Activated CD4-positive, alpha-beta T cell treated with anti-CD3 and anti-CD28 coated beads for 36 hours (primary cell): Measurements from ENCODE around the gene VWA1. TPM values are rescaled to one million over a fixed set of nuclear protein-coding genes. Genes with fewer than 3 reads are reported as not detected.
"Not testable (repeated sequence)": the region's sequence is repeated elsewhere in the genome, so short reads cannot be mapped to it uniquely, and the experiment has no call there.

ENCODE experiments used
- ATAC-seq: fragments of 200-7000 bp; cut with Tn5 transposase; one replicate; pipeline ENCODE4 v1.10.0; 2021; ENCODE audit warnings: mild to moderate bottlenecking, moderate library complexity
- CTCF ChIA-PET: fragments of 350-600 bp; sonication (Branson Sonifier 250); formaldehyde crosslinking; loops from one replicate; lab custom pipeline; 2021; ENCODE audit warnings: antibody characterized with exemption; lab: Charles Lee
- POLR2A ChIA-PET: fragments of 350-600 bp; sonication (Branson Sonifier 250); formaldehyde crosslinking; loops from one replicate; lab custom pipeline; 2021; ENCODE audit warnings: antibody characterized with exemption, inconsistent platforms; lab: Charles Lee
- DNase-seq: peaks from one replicate; pipeline ENCODE4 v3.0.0-alpha.2; 2020
- H3K27ac Mint-ChIP-seq: one replicate; pipeline ENCODE4 v1.8.0; 2021; ENCODE audit warnings: mixed read lengths
- H3K27me3 Mint-ChIP-seq: one replicate; pipeline ENCODE4 v1.8.0; 2021; ENCODE audit warnings: mixed read lengths
- H3K36me3 Mint-ChIP-seq: one replicate; pipeline ENCODE4 v1.8.0; 2021; ENCODE audit warnings: low read depth, mixed read lengths
- H3K4me1 Mint-ChIP-seq: one replicate; pipeline ENCODE4 v1.8.0; 2021; ENCODE audit warnings: mixed read lengths
- H3K4me3 Mint-ChIP-seq: one replicate; pipeline ENCODE4 v1.8.0; 2021; ENCODE audit warnings: mild to moderate bottlenecking, moderate library complexity, mixed read lengths
- H3K9me3 Mint-ChIP-seq: one replicate; pipeline ENCODE4 v1.8.0; 2021; ENCODE audit warnings: low read depth, mixed read lengths
- intact Hi-C, 2 experiments: fragments of 100-400 bp; cut with DNase I in 1 of 2; cut with micrococcal nuclease in 1 of 2; formaldehyde crosslinking; loops; one replicate each; pipeline versions ENCODE4 v1.14.2 to v1.15.1; 2022 to 2024; cut with DNase I, micrococcal nuclease
- total RNA-seq, 2 experiments: library from RNA; stranded (reverse); gene quantifications; one replicate each; pipeline ENCODE4 v1.2.3, GENCODE V29; 2021

Gene VWA1
- total RNA-seq, 2 experiments from 2014 or later: 0.56 to 0.78 TPM

DNA sequence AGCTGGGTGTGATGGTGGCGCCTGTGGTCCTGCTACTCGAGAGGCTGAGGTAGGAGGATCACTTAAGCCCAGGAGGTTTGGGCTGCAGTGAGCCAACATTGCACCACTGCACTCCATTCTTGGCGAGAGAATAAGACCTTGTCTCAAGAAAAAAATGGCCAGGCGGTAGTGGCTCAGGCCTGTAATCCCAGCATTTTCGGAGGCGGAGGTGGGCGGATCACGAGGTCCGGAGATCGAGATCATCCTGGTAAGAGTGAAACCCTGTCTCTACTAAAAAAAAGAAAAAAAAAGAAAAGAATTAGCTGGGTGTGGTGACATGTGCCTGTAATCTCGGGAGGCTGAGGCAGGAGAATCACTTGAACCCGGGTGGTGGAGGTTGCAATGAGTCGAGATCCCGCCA is 47.4 kb downstream of the VWA1 start:
- H3K4me1 Mint-ChIP-seq: no peaks in the 10 kb centered on the region
- no peak overlapping the region for H3K4me3 Mint-ChIP-seq
- ChIA-PET CTCF (interaction anchor here (1.1 kb wide), 1 partner anchor 22 kb away, joined by 3 read pairs; no protein-coding TSS in a partner anchor), POLR2A (no interaction called here)
- no peaks in the 10 kb centered on the region for H3K9me3 Mint-ChIP-seq
- intact Hi-C loops: no loop called here
- ATAC-seq (no peak), DNase-seq (no peak)
- H3K36me3 Mint-ChIP-seq: peaks cover 23% of the 10 kb centered on the region
- no peak overlapping the region for H3K27ac Mint-ChIP-seq
- no peaks in the 10 kb centered on the region for H3K27me3 Mint-ChIP-seq

DNA sequence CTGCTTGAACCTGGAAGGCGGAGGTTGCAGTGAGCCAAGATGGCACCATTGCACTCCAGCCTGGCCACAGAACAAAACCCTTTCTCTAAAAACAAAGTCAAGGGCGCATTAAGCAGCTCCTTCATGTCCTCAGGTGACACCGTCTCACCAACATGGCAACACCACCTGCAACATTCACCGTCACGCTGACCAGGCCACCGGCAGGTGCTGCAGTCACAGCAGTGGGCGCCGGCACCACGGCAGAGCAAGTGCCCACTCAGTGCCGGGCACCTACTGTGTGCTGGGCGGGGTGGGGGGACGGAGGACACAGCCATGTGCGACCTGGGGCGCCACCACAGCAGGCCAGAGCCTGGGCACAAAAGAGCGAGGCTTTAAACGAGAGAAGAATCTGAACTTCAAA is 48.2 kb downstream of the VWA1 start:
- Mint-ChIP-seq H3K27me3 (no peaks in the 10 kb centered on the region), H3K36me3 (peaks cover 27% of the 10 kb centered on the region), H3K27ac (no peak overlapping the region), H3K4me1 (no peaks in the 10 kb centered on the region), H3K4me3 (no peak overlapping the region), H3K9me3 (no peaks in the 10 kb centered on the region)
- ATAC-seq (no peak), DNase-seq (no peak)
- ChIA-PET POLR2A (no interaction called here), CTCF (interaction anchor here (1.1 kb wide), 1 partner anchor 21 kb away, joined by 3 read pairs; no protein-coding TSS in a partner anchor)
- intact Hi-C loops: no loop called here

DNA sequence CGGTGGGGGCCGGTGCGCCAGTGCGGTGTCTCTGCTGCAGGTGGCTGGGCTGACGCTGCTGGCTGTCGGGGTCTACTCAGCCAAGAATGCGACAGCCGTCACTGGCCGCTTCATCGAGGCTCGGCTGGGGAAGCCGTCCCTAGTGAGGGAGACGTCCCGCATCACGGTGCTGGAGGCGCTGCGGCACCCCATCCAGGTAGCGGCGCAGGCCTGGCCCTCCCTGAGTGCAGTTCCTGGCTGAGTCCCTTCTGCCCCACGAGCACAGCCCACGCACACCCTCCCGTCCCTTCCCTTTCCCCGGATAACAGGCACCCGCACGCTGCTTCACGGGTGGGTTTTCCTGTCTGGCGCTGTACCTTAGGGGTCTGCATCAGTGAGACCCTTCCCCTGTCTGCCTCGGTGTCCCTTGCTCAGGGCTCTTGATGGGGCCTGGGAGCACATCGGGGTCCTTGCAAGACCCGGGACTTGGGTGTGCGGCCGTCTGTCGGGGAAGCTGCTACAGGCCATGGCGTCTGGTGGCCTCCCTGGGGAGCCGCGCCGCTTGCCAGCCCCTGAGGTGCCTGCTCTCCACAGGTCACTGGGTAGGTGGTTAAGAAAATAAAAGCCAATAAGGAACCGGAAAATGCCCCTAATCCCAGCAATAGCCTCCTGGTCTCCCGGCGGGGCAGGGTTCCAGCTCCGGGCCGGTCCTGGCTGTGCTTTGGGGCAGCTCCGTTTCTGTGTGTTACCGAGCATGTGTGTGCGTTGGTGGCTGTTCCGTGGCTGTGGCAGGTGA is 49.7 kb downstream of the VWA1 start:
- intact Hi-C loops, H3K4me3 Mint-ChIP-seq: not testable (repeated sequence)

DNA sequence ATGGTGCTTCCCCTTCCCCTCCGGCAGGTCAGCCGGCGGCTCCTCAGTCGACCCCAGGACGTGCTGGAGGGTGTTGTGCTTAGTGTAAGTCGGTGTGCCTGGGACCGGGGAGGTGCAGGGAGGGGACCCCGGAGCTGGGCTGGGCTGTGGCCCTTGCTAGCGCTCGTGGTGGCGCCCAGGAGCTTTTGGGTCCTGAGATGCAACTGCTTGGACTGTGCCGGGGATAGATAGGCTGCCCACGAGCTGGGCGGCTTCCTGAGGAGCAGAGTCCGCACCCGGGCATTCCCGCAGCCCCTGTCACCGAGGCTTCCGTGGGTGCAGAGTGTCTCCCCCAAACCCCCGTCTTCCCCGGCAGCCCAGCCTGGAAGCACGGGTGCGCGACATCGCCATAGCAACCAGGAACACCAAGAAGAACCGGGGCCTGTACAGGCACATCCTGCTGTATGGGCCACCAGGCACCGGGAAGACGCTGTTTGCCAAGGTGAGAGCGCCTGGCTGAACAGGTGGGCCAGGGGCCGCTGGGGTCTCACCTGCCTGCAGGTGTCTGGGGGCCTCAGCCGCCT is 50.3 kb downstream of the VWA1 start:
- intact Hi-C loops, DNase-seq, CTCF ChIA-PET, H3K27me3 Mint-ChIP-seq, POLR2A ChIA-PET, H3K4me1 Mint-ChIP-seq, H3K27ac Mint-ChIP-seq, H3K9me3 Mint-ChIP-seq, ATAC-seq, H3K4me3 Mint-ChIP-seq: not testable (repeated sequence)
- peaks cover 32% of the 10 kb centered on the region for H3K36me3 Mint-ChIP-seq

More for the DNA sequence above, 49.7 kb downstream of the VWA1 start:
- H3K27ac Mint-ChIP-seq, ATAC-seq, H3K9me3 Mint-ChIP-seq, H3K27me3 Mint-ChIP-seq, DNase-seq, H3K4me1 Mint-ChIP-seq, POLR2A ChIA-PET, CTCF ChIA-PET: not testable (repeated sequence)
- peaks cover 28% of the 10 kb centered on the region for H3K36me3 Mint-ChIP-seq

DNA sequence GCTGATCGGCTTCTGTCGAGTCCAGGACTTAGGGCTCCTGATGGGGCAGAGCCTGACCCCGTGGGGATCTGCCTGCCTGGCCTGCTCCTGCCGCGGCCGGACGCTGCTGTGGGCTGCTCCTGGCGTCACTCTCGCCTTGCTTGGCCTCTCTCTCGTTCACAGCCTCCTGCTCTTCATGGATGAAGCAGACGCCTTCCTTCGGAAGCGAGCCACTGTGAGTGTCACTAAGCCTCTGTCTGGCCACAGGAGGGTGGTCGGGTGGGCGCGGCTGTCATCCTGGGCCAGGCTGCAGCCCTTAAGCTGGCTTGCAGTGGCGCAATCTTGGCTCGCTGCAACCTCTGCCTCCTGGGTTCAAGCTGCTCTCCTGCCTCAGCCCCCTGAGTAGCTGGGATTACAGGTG is 52.2 kb downstream of the VWA1 start:
- no peak overlapping the region for H3K4me3 Mint-ChIP-seq
- H3K9me3 Mint-ChIP-seq: peaks cover 2% of the 10 kb centered on the region
- H3K4me1 Mint-ChIP-seq: no peaks in the 10 kb centered on the region
- DNase-seq: no peak
- POLR2A ChIA-PET: no interaction called here
- no peak overlapping the region for H3K27ac Mint-ChIP-seq
- intact Hi-C loops: no loop called here
- H3K36me3 Mint-ChIP-seq: peaks cover 40% of the 10 kb centered on the region
- H3K27me3 Mint-ChIP-seq: no peaks in the 10 kb centered on the region
- CTCF ChIA-PET: no interaction called here
- ATAC-seq: no peak

DNA sequence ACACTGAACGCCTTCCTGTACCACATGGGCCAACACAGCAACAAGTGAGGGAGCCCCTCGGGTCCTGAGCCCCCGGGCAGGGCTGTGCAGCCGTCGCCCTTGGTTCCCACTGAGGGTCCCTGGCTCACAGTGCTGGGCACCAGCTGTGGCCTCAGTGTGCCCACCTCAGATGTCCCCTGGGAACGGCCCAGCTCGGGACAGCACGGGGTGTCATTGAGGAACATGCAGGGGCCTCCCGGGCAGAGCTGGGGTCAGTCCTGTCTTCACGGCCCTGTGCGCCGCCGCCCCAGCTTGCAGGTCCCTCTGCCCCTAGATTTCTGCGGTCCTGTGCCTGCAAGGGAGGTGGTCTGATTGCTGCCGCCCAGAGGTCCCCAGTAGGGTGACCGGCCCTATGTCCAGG is 53.7 kb downstream of the VWA1 start:
- CTCF ChIA-PET: no interaction called here

GRCh38 chr1:1489861-1490260 is 54.4 kb downstream of the VWA1 start:
- ATAC-seq (no peak), DNase-seq (no peak)
- intact Hi-C loops: no loop called here
- no peak overlapping the region for H3K4me3 Mint-ChIP-seq
- no peak overlapping the region for H3K27ac Mint-ChIP-seq
- ChIA-PET CTCF (no interaction called here), POLR2A (no interaction called here)
- peaks cover 53% of the 10 kb centered on the region for H3K36me3 Mint-ChIP-seq
- H3K9me3 Mint-ChIP-seq: peaks cover 5% of the 10 kb centered on the region
- H3K4me1 Mint-ChIP-seq: no peaks in the 10 kb centered on the region
- H3K27me3 Mint-ChIP-seq: no peaks in the 10 kb centered on the region

More for the DNA sequence above, 53.7 kb downstream of the VWA1 start:
- intact Hi-C loops: no loop called here
- no peaks in the 10 kb centered on the region for H3K27me3 Mint-ChIP-seq
- POLR2A ChIA-PET: no interaction called here
- no peaks in the 10 kb centered on the region for H3K4me1 Mint-ChIP-seq
- no peak overlapping the region for H3K4me3 Mint-ChIP-seq
- ATAC-seq (no peak), DNase-seq (no peak)
- peaks cover 50% of the 10 kb centered on the region for H3K36me3 Mint-ChIP-seq
- no peak overlapping the region for H3K27ac Mint-ChIP-seq
- H3K9me3 Mint-ChIP-seq: peaks cover 5% of the 10 kb centered on the region

DNA sequence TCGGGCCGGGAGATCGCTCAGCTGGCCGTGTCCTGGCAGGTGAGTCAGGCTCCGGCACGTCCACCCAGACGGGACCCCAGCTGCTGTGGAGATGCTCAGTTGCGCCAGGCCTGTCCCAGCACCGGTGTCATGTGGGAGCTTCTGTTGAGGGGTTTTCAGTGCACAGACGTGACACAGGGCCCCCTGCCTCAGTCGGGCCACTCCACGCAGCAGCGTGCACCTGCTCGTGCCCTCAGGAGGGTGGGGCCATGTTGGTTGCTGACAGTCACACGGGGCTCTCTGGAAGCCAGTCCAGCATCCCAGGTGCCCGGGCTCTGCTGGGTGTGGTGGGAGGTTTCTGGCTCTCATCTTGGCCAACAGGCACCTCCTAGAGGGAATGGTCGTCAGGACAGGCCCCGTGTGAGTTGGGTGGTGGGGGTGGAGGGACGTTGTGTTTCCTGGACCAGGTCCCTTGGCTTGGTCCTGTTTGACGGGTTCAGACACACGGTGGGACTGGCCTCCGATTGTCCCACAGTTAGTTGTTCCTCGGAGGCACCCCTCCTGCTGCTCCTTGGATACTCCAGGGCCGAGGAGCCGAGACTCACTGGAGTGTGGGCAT is 55.2 kb downstream of the VWA1 start:
- CTCF ChIA-PET: no interaction called here

DNA sequence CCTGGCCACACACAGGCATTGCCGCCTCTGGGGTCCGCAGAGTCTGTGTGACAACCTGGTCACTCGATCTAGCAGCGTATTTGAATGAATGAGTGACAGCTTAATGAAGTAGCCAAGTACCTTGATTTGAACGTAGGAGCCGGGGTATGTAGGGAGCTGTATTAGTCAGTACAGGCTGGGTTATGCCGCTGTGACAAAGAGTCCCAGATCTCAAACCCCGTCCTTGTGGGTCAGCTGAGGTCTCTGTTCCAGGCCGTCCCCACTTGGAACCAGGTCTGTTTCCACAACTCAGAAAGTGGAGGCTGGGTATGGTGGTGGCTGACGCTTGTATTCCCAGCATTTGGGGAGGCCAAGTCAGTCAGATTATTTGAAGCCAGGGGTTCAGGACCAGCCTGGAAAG is 56.1 kb downstream of the VWA1 start:
- peaks cover 5% of the 10 kb centered on the region for H3K9me3 Mint-ChIP-seq
- H3K36me3 Mint-ChIP-seq: peaks cover 53% of the 10 kb centered on the region
- no peak for DNase-seq
- H3K4me3 Mint-ChIP-seq: no peak overlapping the region
- H3K27ac Mint-ChIP-seq: no peak overlapping the region
- ATAC-seq: no peak
- ChIA-PET POLR2A (no interaction called here), CTCF (no interaction called here)
- intact Hi-C loops: no loop called here
- H3K27me3 Mint-ChIP-seq: no peaks in the 10 kb centered on the region
- no peaks in the 10 kb centered on the region for H3K4me1 Mint-ChIP-seq

More for the DNA sequence above, 55.2 kb downstream of the VWA1 start:
- ATAC-seq (no peak), DNase-seq (no peak)
- H3K27ac Mint-ChIP-seq: no peak overlapping the region
- no peaks in the 10 kb centered on the region for H3K27me3 Mint-ChIP-seq
- H3K9me3 Mint-ChIP-seq: peaks cover 5% of the 10 kb centered on the region
- H3K4me3 Mint-ChIP-seq: no peak overlapping the region
- intact Hi-C loops: no loop called here
- POLR2A ChIA-PET: no interaction called here
- H3K4me1 Mint-ChIP-seq: no peaks in the 10 kb centered on the region
- H3K36me3 Mint-ChIP-seq: peaks cover 53% of the 10 kb centered on the region

Other genes with a start within 250 kb of the VWA1 start
- 100 to 1,000 TPM in 1 of 2 experiments, 10 to 100 TPM in 1; 95.0 to 164 TPM for gene TNFRSF18, start 229.1 kb upstream of the VWA1 start, total RNA-seq
- gene TNFRSF4, start 221.5 kb upstream of the VWA1 start, total RNA-seq: 100 to 1,000 TPM; 340 to 418 TPM
- gene SDF4, start 203.7 kb upstream of the VWA1 start, total RNA-seq: 100 to 1,000 TPM; 108 to 128 TPM
- gene B3GALT6, start 203.5 kb upstream of the VWA1 start, total RNA-seq: 10 to 100 TPM in 1 of 2 experiments, 1 to 10 TPM in 1; 9.4 to 12.2 TPM
- 1 to 10 TPM; 1.1 to 1.6 TPM for gene C1QTNF12, start 189.0 kb upstream of the VWA1 start, total RNA-seq
- 10 to 100 TPM; 57.4 to 60.2 TPM for gene UBE2J2, start 161.8 kb upstream of the VWA1 start, total RNA-seq
- 1 to 10 TPM; 3.6 to 3.8 TPM for gene SCNN1D, start 155.3 kb upstream of the VWA1 start, total RNA-seq
- 10 to 100 TPM; 17.5 to 24.3 TPM for gene ACAP3, start 127.8 kb upstream of the VWA1 start, total RNA-seq
- 10 to 100 TPM; 13.7 to 18.0 TPM for gene PUSL1, start 127.1 kb upstream of the VWA1 start, total RNA-seq
- 100 to 1,000 TPM; 117 to 151 TPM for gene INTS11, start 111.0 kb upstream of the VWA1 start, total RNA-seq
- 10 to 100 TPM in 1 of 2 experiments, 1 to 10 TPM in 1; 9.9 to 11.4 TPM for gene CPTP, start 110.9 kb upstream of the VWA1 start, total RNA-seq
- under 1 TPM; 0.28 to 0.41 TPM for gene TAS1R3, start 104.4 kb upstream of the VWA1 start, total RNA-seq
- gene DVL1, start 86.3 kb upstream of the VWA1 start, total RNA-seq: 10 to 100 TPM; 35.3 to 35.5 TPM
- under 1 TPM; 0.25 to 0.49 TPM for gene MXRA8, start 77.1 kb upstream of the VWA1 start, total RNA-seq
- 100 to 1,000 TPM in 1 of 2 experiments, 10 to 100 TPM in 1; 89.5 to 117 TPM for gene AURKAIP1, start 60.5 kb upstream of the VWA1 start, total RNA-seq
- 10 to 100 TPM; 73.6 to 89.7 TPM for gene CCNL2, start 36.4 kb upstream of the VWA1 start, total RNA-seq
- 100 to 1,000 TPM; 126 to 143 TPM for gene MRPL20, start 28.4 kb upstream of the VWA1 start, total RNA-seq
- gene ANKRD65, start 14.4 kb upstream of the VWA1 start, total RNA-seq: not detected
- under 1 TPM; 0.30 to 0.39 TPM for gene ATAD3C, start 14.0 kb downstream of the VWA1 start, total RNA-seq
- 10 to 100 TPM; 26.2 to 39.2 TPM for gene ATAD3B, start 36.1 kb downstream of the VWA1 start, total RNA-seq
- 10 to 100 TPM; 39.9 to 42.9 TPM for gene ATAD3A, start 76.5 kb downstream of the VWA1 start, total RNA-seq
- gene TMEM240, start 104.9 kb downstream of the VWA1 start, total RNA-seq: under 1 TPM; 0.42 to 0.46 TPM
- 100 to 1,000 TPM; 105 to 123 TPM for gene SSU72, start 139.2 kb downstream of the VWA1 start, total RNA-seq
- 1 to 10 TPM; 1.7 to 1.9 TPM for gene FNDC10, start 164.4 kb downstream of the VWA1 start, total RNA-seq
- gene MIB2, start 179.8 kb downstream of the VWA1 start, total RNA-seq: 10 to 100 TPM; 37.1 TPM
- gene MMP23B, start 196.5 kb downstream of the VWA1 start, total RNA-seq: 1 to 10 TPM in 1 of 2 experiments, under 1 TPM in 1; 0.77 to 1.2 TPM
- gene CDK11B, start 223.3 kb downstream of the VWA1 start, total RNA-seq: 10 to 100 TPM; 36.3 to 38.8 TPM